Mononuclear cell (primary cell): Measurements from ENCODE around the gene CST9L. TPM values are rescaled to one million over a fixed set of nuclear protein-coding genes. Genes with fewer than 3 reads are reported as not detected.
"Not testable (repeated sequence)": the region's sequence is repeated elsewhere in the genome, so short reads cannot be mapped to it uniquely, and the experiment has no call there.

Source experiments
- H3K27me3 ChIP-seq: 2 replicates; pipeline ENCODE4 v1.6.0; 2011; ENCODE audit warnings: low read length, control low read depth; ENCODE audit not compliant: insufficient read depth
- H3K4me1 ChIP-seq: 2 replicates; pipeline ENCODE4 v1.5.1; 2011; ENCODE audit warnings: mild to moderate bottlenecking, low read length, control low read depth; ENCODE audit not compliant: insufficient read depth
- H3K4me3 ChIP-seq: 2 replicates; pipeline ENCODE4 v1.5.1; 2011; ENCODE audit warnings: mild to moderate bottlenecking, low read length, moderate library complexity
- H3K9me3 ChIP-seq: 2 replicates; pipeline ENCODE4 v1.5.1; 2011; ENCODE audit warnings: low read depth, mild to moderate bottlenecking, control low read depth, low read length
- total RNA-seq: library from RNA; depleted of rRNA; stranded (reverse); fragments of >200 nt; gene quantifications from one replicate; pipeline ENCODE4 v1.2.3, GENCODE V29; 2012

CST9L gene
- total RNA-seq, 1 donor, result not detected

GRCh38 chr20:23598481-23598880 lies 30.2 kb upstream of the CST9L start:
- no peaks in the 10 kb centered on the region for H3K9me3 ChIP-seq
- no peaks in the 10 kb centered on the region for H3K27me3 ChIP-seq
- H3K4me1 ChIP-seq, result peaks cover 19% of the 10 kb centered on the region
- H3K4me3 ChIP-seq, result no peak overlapping the region

DNA sequence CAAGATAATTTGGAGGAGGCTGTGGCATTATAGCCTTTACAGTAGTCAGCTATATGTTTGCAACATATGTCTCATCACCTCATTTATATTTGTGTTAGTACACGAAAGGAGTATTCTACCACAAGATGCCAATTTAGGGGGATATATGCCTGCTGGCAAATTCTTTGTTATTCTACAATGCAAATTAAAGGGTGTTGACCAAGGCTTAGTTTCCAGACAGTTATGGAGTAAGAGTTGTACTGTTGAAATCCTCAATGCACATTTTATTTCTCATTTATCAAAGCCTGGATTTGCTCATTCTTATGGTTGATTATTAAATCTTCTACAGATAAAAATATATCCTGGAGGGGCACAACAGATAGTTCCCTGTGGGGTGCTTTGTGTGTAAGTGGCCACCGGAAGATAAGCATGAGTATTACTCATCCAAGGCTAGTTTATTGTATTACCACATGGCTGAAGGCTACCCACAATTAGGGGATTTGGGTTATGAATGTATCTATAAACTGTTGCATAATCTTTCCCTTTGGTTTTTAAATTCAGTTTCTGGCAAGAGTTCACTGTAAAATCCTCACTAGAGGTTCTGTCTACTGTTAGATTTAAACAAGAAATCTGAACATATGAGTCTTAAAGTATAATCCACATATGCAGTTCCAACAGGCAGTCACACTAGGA lies 28.4 kb upstream of the CST9L start:
- Histone ChIP-seq H3K4me3 (no peak overlapping the region), H3K9me3 (no peaks in the 10 kb centered on the region), H3K27me3 (no peaks in the 10 kb centered on the region), H3K4me1 (peaks cover 1% of the 10 kb centered on the region)

GRCh38 chr20:23595941-23596340 lies 27.7 kb upstream of the CST9L start:
- H3K4me3 ChIP-seq, result no peak overlapping the region
- H3K4me1 ChIP-seq, result no peaks in the 10 kb centered on the region
- H3K27me3 ChIP-seq, result no peaks in the 10 kb centered on the region
- no peaks in the 10 kb centered on the region for H3K9me3 ChIP-seq

- H3K4me1 ChIP-seq, result no peaks in the 10 kb centered on the region
- H3K27me3 ChIP-seq, result no peaks in the 10 kb centered on the region
- no peaks in the 10 kb centered on the region for H3K9me3 ChIP-seq
- no peak overlapping the region for H3K4me3 ChIP-seq
These were observed 20.4 kb upstream of the CST9L start for GRCh38 chr20:23588434-23589403.

DNA sequence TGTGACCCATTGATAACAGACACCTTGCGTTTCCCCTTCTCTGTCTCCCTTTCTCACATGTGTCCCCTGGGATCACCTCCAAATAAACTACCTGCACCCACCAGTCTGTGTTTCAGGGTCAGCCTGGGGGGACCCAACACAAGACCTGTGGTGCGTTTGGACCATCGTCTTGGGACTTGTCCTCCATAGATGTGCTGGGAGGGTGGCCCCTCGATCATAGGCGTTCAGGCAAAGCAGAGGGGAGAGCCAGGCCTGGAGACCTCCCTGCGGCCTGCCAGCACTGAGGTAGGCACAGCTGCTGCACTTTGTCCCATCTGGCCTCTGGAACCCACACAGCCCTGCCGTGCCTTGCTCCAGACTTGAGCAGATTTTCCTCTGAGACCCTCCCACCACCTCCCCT lies 19.3 kb upstream of the CST9L start:
- Histone ChIP-seq H3K4me1 (no peaks in the 10 kb centered on the region), H3K27me3 (no peaks in the 10 kb centered on the region), H3K4me3 (no peak overlapping the region), H3K9me3 (no peaks in the 10 kb centered on the region)

- Histone ChIP-seq H3K4me3 (no peak overlapping the region), H3K27me3 (no peaks in the 10 kb centered on the region)
These were observed 18.6 kb upstream of the CST9L start for GRCh38 chr20:23586735-23587525.

GRCh38 chr20:23585808-23586734 lies 17.8 kb upstream of the CST9L start:
- Histone ChIP-seq H3K9me3 (no peaks in the 10 kb centered on the region), H3K4me3 (no peak overlapping the region), H3K27me3 (no peaks in the 10 kb centered on the region)

More at GRCh38 chr20:23586735-23587525, 18.6 kb upstream of the CST9L start:
- Histone ChIP-seq H3K9me3 (no peaks in the 10 kb centered on the region), H3K4me1 (no peaks in the 10 kb centered on the region)

GRCh38 chr20:23585449-23585807 lies 17.1 kb upstream of the CST9L start:
- Histone ChIP-seq H3K27me3 (no peaks in the 10 kb centered on the region), H3K4me3 (no peak overlapping the region), H3K9me3 (no peaks in the 10 kb centered on the region), H3K4me1 (no peaks in the 10 kb centered on the region)

More at GRCh38 chr20:23585808-23586734, 17.8 kb upstream of the CST9L start:
- H3K4me1 ChIP-seq, result no peaks in the 10 kb centered on the region

GRCh38 chr20:23584434-23585199 lies 16.3 kb upstream of the CST9L start:
- Histone ChIP-seq H3K27me3 (no peaks in the 10 kb centered on the region), H3K9me3 (no peaks in the 10 kb centered on the region), H3K4me3 (no peak overlapping the region), H3K4me1 (no peaks in the 10 kb centered on the region)

DNA sequence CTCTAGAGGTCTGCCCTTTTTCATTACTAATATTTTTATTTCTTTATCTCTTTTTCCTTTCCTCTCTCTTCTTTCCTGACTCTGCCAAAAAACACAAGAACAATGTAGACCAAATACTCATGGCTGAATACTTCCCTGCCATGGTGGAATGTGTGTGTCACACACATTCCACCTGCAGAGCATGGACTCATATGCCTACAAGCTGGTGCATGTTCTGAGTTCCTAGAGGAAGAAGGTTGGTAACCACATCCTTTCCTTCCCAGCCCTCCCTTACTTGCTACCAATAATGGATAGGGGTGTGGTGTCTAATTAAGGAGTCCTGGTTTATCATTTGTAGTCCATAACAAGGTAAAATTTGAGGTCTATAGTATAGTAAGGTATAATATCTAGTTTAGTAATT lies 15.2 kb upstream of the CST9L start:
- no peak overlapping the region for H3K4me3 ChIP-seq
- no peaks in the 10 kb centered on the region for H3K4me1 ChIP-seq
- no peaks in the 10 kb centered on the region for H3K9me3 ChIP-seq
- peaks cover 3% of the 10 kb centered on the region for H3K27me3 ChIP-seq

GRCh38 chr20:23582293-23582692 lies 14.0 kb upstream of the CST9L start:
- H3K9me3 ChIP-seq, result no peaks in the 10 kb centered on the region
- H3K4me1 ChIP-seq, result no peaks in the 10 kb centered on the region
- peaks cover 3% of the 10 kb centered on the region for H3K27me3 ChIP-seq
- no peak overlapping the region for H3K4me3 ChIP-seq

- not testable (repeated sequence) for H3K4me1 ChIP-seq, H3K4me3 ChIP-seq, H3K27me3 ChIP-seq, H3K9me3 ChIP-seq
These were observed 13.5 kb upstream of the CST9L start for GRCh38 chr20:23581833-23582232.

- Histone ChIP-seq H3K4me1 (no peaks in the 10 kb centered on the region), H3K27me3 (peaks cover 3% of the 10 kb centered on the region), H3K4me3 (no peak overlapping the region), H3K9me3 (no peaks in the 10 kb centered on the region)
These were observed 6.7 kb upstream of the CST9L start for GRCh38 chr20:23574977-23575376.
